Endothelial cell of umbilical vein (primary cell): Measurements from ENCODE around the gene TRPM7.
"Not testable (repeated sequence)": the region's sequence is repeated elsewhere in the genome, so short reads cannot be mapped to it uniquely, and the experiment has no call there.

Source experiments
- CTCF ChIP-seq, 2 donors: IDR thresholded peaks; 1 replicate in 1 of 2; 2 replicates in 1 of 2; pipeline ENCODE4 v1.5.1; 2011; ENCODE audit warnings: low read length in 2 of 2, mild to moderate bottlenecking in 2 of 2, moderate library complexity in 2 of 2, control low read depth in 1 of 2, inconsistent platforms in 1 of 2, low read depth in 1 of 2; ENCODE audit not compliant: insufficient read depth in 1 of 2; ENCODE audit errors: extremely low read depth in 1 of 2
- EZH2 ChIP-seq: IDR thresholded peaks from 2 replicates; pipeline ENCODE4 v1.6.1; 2012; ENCODE audit warnings: borderline replicate concordance, low read depth, mild to moderate bottlenecking, moderate library complexity, low read length, inconsistent platforms; ENCODE audit not compliant: severe bottlenecking
- FOS ChIP-seq: IDR thresholded peaks from 2 replicates; pipeline ENCODE4 v1.6.1; 2011; ENCODE audit warnings: mild to moderate bottlenecking, low read length, moderate library complexity, borderline replicate concordance; ENCODE audit not compliant: insufficient read depth
- MAX ChIP-seq: IDR thresholded peaks from 2 replicates; pipeline ENCODE4 v1.6.1; 2011; ENCODE audit not compliant: insufficient read depth, insufficient read length
- POLR2A ChIP-seq: IDR thresholded peaks from 2 replicates; pipeline ENCODE4 v1.6.1; 2012; ENCODE audit warnings: low read depth, mild to moderate bottlenecking, control low read depth, low read length
- POLR2AphosphoS5 ChIP-seq: IDR thresholded peaks from 2 replicates; pipeline ENCODE4 v1.6.1; 2012; ENCODE audit warnings: low read depth, mild to moderate bottlenecking, control low read depth, low read length, moderate library complexity; ENCODE audit not compliant: insufficient read depth

GRCh38 chr15:50602028-50602427 lies 84.6 kb downstream of the TRPM7 start:
- not testable (repeated sequence) for TF ChIP-seq POLR2A; CTCF (IDR thresholded peaks at IDR 0.05; ENCODE audit: extremely low read depth in 1 of 2, insufficient read depth in 1 of 2, low read depth in 1 of 2, low read length in 2 of 2); POLR2AphosphoS5; MAX; EZH2; FOS
